Gastroesophageal sphincter (tissue), 4 donors: ENCODE data around the gene MVB12B. TPM values are rescaled to one million over a fixed set of nuclear protein-coding genes. Genes with fewer than 3 reads are reported as not detected.

ENCODE experiments used
- ATAC-seq: fragments of 150-250 bp; one replicate; pipeline ENCODE4 v1.9.1; 2016; ENCODE audit warnings: mild to moderate bottlenecking, moderate library complexity
- H3K27ac ChIP-seq, 4 donors: fragments of 200-600 bp; sonication (generic) in 3 of 4; 1 replicate in 3 of 4; 2 replicates in 1 of 4; pipeline ENCODE4 v1.5.1; 2016 to 2019
- H3K27me3 ChIP-seq: fragments of 200-600 bp; sonication (generic); one replicate; pipeline ENCODE4 v1.5.1; 2019
- H3K36me3 ChIP-seq, 2 donors: fragments of 200-600 bp; sonication (generic); one replicate each; pipeline ENCODE4 v1.5.1; 2019; ENCODE audit warnings: control low read depth in 1 of 2
- H3K4me1 ChIP-seq, 3 donors: fragments of 200-600 bp; sonication (generic); 1 replicate in 2 of 3; 2 replicates in 1 of 3; pipeline ENCODE4 v1.5.1; 2016 to 2019; ENCODE audit warnings: control low read depth in 2 of 3
- H3K4me3 ChIP-seq, 2 donors: fragments of 200-600 bp; sonication (generic); one replicate each; pipeline ENCODE4 v1.5.1; 2019; ENCODE audit warnings: mild to moderate bottlenecking in 1 of 2, moderate library complexity in 1 of 2
- H3K9me3 ChIP-seq, 3 donors: fragments of 200-600 bp; sonication (generic); one replicate each; pipeline ENCODE4 v1.5.1; 2017 to 2019; ENCODE audit warnings: control low read depth in 2 of 3
- CTCF ChIP-seq, 4 experiments: fragments of 200-600 bp in 2 of 4; fragments of 450-650 bp in 2 of 4; sonication (generic) in 1 of 4; IDR thresholded peaks; one replicate each; pipeline ENCODE4 v1.5.1; 2017 to 2019; ENCODE audit warnings: antibody characterized with exemption in 4 of 4, mild to moderate bottlenecking in 2 of 4, moderate library complexity in 2 of 4
- EP300 ChIP-seq: sonication (generic); formaldehyde crosslinking; IDR thresholded peaks from one replicate; pipeline ENCODE4 v1.6.1; 2017; ENCODE audit warnings: antibody characterized with exemption, mild to moderate bottlenecking
- POLR2A ChIP-seq, 2 donors: fragments of 450-650 bp; IDR thresholded peaks; one replicate each; pipeline ENCODE4 v1.6.1; 2017; ENCODE audit warnings: antibody characterized with exemption in 2 of 2, mild to moderate bottlenecking in 2 of 2, moderate library complexity in 1 of 2
- POLR2AphosphoS5 ChIP-seq: sonication (generic); formaldehyde crosslinking; IDR thresholded peaks from one replicate; pipeline ENCODE4 v1.6.1; 2017; ENCODE audit warnings: antibody characterized with exemption
- WGBS, 2 donors: methylation state at CpG; one replicate each; pipeline ENCODE4 v1.1.5; 2018; ENCODE audit warnings: low coverage in 1 of 2; 5-methylcytosine and 5-hydroxymethylcytosine counted together
- total RNA-seq, 4 donors: library from RNA; depleted of rRNA; stranded (reverse); fragments of >200 nt; gene quantifications; one replicate each; pipeline ENCODE4 v1.1.0, GENCODE V29; 2016

MVB12B gene
- total RNA-seq, 4 donors from 2014 or later: 12.0 to 25.2 (median 15.9) TPM

GRCh38 chr9:126437701-126438100 lies 111.1 kb downstream of the MVB12B start:
- TF ChIP-seq CTCF (IDR thresholded peaks at IDR 0.05) (no peak), EP300 (no peak), POLR2A (IDR thresholded peaks at IDR 0.05) (no peak), POLR2AphosphoS5 (no peak)

GRCh38 chr9:126438741-126439401 lies 112.2 kb downstream of the MVB12B start:
- TF ChIP-seq CTCF (IDR thresholded peaks at IDR 0.05): no peak
- no peak for TF ChIP-seq POLR2AphosphoS5
- no peak for TF ChIP-seq EP300
- no peak for TF ChIP-seq POLR2A (IDR thresholded peaks at IDR 0.05)
- Histone ChIP-seq H3K27me3 (no peaks in the 10 kb centered on the region), H3K9me3 (no peaks in the 10 kb centered on the region), H3K4me1 (peaks cover 0 to 4% (median 0%) of the 10 kb centered on the region in 3 donors), H3K36me3 (peaks cover 0 to 15% of the 10 kb centered on the region in 2 donors), H3K4me3 (no peak overlapping the region), H3K27ac (no peak overlapping the region)
- ATAC-seq: no peak
- 81 to 83% methylated on average over 6 to 8 of the region's 13 CpGs for WGBS, 2 donors

More at GRCh38 chr9:126437701-126438100, 111.1 kb downstream of the MVB12B start:
- Histone ChIP-seq H3K27ac (no peak overlapping the region), H3K4me3 (no peak overlapping the region), H3K36me3 (peaks cover 0 to 26% of the 10 kb centered on the region in 2 donors), H3K4me1 (peaks cover 0 to 4% (median 0%) of the 10 kb centered on the region in 3 donors), H3K27me3 (no peaks in the 10 kb centered on the region), H3K9me3 (no peaks in the 10 kb centered on the region)
- no peak for ATAC-seq
- 98 to 100% methylated on average over 2 of the region's 2 CpGs for WGBS, 2 donors

- no peak overlapping the region for H3K27ac ChIP-seq
- H3K27me3 ChIP-seq: no peaks in the 10 kb centered on the region
- no peak overlapping the region for H3K4me3 ChIP-seq
- 56 to 68% methylated on average over 5 of the region's 5 CpGs for WGBS, 2 donors
- ATAC-seq: no peak
- peaks cover 0 to 10% of the 10 kb centered on the region in 2 donors for H3K36me3 ChIP-seq
- TF ChIP-seq CTCF (IDR thresholded peaks at IDR 0.05) (no peak), EP300 (no peak), POLR2A (IDR thresholded peaks at IDR 0.05) (no peak), POLR2AphosphoS5 (no peak)
- no peaks in the 10 kb centered on the region for H3K9me3 ChIP-seq
- H3K4me1 ChIP-seq: peaks cover 0 to 4% (median 0%) of the 10 kb centered on the region in 3 donors
Measured at GRCh38 chr9:126439402-126439765, 112.8 kb downstream of the MVB12B start.

GRCh38 chr9:126439883-126440653 lies 113.4 kb downstream of the MVB12B start:
- no peak overlapping the region for H3K4me3 ChIP-seq
- H3K27me3 ChIP-seq: no peaks in the 10 kb centered on the region
- H3K9me3 ChIP-seq: no peaks in the 10 kb centered on the region
- WGBS, 2 donors: 67 to 79% methylated on average over 4 to 13 of the region's 16 CpGs
- peaks cover 0 to 4% (median 0%) of the 10 kb centered on the region in 3 donors for H3K4me1 ChIP-seq
- ATAC-seq: no peak
- H3K27ac ChIP-seq: no peak overlapping the region
- TF ChIP-seq POLR2A (IDR thresholded peaks at IDR 0.05) (no peak), POLR2AphosphoS5 (no peak), CTCF (IDR thresholded peaks at IDR 0.05) (no peak), EP300 (no peak)
- peaks cover 0 to 8% of the 10 kb centered on the region in 2 donors for H3K36me3 ChIP-seq
